GM12873 (cell line): Measurements from ENCODE around the gene TXNRD1.

ENCODE experiments used
- TF ChIP-seq, protein P1 (sequence below): IDR thresholded peaks from 2 replicates; pipeline ENCODE4 v1.5.1; 2012; ENCODE audit warnings: low read depth, mild to moderate bottlenecking, moderate library complexity, low read length, control low read depth; ENCODE audit not compliant: insufficient read depth; ENCODE audit errors: missing control alignments

The TXNRD1 gene

GRCh38 chr12:104286516-104287482 is 71.2 kb downstream of the TXNRD1 start:
- TF ChIP-seq, protein P1, sequence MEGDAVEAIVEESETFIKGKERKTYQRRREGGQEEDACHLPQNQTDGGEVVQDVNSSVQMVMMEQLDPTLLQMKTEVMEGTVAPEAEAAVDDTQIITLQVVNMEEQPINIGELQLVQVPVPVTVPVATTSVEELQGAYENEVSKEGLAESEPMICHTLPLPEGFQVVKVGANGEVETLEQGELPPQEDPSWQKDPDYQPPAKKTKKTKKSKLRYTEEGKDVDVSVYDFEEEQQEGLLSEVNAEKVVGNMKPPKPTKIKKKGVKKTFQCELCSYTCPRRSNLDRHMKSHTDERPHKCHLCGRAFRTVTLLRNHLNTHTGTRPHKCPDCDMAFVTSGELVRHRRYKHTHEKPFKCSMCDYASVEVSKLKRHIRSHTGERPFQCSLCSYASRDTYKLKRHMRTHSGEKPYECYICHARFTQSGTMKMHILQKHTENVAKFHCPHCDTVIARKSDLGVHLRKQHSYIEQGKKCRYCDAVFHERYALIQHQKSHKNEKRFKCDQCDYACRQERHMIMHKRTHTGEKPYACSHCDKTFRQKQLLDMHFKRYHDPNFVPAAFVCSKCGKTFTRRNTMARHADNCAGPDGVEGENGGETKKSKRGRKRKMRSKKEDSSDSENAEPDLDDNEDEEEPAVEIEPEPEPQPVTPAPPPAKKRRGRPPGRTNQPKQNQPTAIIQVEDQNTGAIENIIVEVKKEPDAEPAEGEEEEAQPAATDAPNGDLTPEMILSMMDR = no peak

DNA sequence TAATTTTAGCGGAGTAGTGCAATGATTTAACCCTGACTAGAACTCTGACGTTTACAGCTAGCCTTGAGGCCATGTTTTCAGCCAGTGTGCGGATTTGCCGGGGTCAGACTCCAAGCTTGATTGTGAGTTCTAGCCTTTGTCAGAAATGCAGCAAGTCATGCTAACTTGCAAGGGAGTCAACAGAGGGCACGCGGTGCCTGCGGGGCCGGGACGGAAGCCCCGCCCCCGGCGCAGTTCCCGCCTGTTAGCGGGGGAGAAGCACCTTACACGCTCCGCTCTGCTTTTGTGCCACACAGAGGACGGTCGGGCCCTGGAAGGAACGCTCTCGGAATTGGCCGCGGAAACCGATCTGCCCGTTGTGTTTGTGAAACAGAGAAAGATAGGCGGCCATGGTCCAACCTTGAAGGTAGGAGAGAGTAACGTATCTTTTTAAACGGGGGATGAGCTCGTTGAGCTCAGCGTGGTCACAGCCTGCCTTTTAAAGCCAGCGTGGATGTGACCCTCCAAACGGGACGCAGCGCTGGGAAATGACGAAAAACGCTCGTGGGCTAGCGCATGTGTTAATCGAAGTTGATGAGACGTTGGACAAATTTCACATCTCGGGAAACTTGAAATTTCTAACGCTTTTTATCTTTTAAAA is 73.2 kb downstream of the TXNRD1 start:
- TF ChIP-seq, protein P1 = no peak

- TF ChIP-seq, protein P1 = no peak
Measured at GRCh38 chr12:104290320-104290719, 74.7 kb downstream of the TXNRD1 start.

DNA sequence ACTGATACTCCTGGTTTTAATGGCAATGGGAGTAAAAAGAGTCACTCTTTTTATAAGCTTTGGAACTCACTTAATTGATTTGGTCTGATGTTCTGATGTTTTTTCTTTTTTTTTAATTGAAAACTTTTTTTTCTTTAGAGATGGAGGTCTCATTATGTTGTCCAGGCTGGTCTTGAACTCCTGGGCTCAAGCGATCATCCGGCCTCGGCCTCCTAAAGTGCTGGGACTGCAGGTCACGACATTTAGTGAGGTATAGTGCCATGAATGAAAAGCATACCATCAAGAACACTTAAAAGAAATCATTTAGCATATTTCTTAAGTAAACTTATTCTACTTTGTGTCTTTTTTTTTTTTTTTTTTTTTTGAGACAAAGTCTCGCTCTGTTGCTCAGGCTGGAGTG is 75.3 kb downstream of the TXNRD1 start:
- TF ChIP-seq, protein P1 = no peak

DNA sequence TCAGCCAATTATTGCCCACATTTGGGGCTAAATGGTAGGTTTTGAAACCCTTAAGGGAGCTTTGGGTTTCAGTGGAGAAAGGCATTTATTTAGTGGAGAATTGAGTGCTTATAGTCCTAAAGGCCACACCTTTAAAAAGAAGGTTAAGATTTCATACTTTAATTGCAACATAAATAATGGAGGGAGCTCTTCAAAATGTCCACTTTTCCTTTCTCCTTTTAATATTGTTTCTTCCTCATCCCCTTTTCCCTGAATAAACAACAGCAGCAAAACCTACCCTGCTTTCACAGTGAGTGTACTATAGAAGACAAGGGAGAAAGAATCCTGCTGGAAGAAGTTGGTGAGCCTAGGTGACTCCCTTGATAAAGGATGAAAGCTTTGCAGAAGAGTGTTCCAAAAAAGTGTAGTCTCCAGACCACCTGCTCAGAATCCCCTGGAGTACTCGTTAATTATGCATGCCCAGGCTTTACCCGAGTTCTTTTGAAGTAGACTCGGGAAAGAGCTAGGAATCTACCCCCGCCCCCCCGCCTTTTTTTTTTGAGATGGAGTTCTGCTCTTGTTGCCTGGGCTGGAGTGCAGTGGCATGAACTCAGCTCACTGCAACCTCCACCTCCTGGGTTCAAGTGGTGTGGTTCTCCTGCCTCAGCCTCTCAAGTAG is 76.4 kb downstream of the TXNRD1 start:
- TF ChIP-seq, protein P1 = no peak

DNA sequence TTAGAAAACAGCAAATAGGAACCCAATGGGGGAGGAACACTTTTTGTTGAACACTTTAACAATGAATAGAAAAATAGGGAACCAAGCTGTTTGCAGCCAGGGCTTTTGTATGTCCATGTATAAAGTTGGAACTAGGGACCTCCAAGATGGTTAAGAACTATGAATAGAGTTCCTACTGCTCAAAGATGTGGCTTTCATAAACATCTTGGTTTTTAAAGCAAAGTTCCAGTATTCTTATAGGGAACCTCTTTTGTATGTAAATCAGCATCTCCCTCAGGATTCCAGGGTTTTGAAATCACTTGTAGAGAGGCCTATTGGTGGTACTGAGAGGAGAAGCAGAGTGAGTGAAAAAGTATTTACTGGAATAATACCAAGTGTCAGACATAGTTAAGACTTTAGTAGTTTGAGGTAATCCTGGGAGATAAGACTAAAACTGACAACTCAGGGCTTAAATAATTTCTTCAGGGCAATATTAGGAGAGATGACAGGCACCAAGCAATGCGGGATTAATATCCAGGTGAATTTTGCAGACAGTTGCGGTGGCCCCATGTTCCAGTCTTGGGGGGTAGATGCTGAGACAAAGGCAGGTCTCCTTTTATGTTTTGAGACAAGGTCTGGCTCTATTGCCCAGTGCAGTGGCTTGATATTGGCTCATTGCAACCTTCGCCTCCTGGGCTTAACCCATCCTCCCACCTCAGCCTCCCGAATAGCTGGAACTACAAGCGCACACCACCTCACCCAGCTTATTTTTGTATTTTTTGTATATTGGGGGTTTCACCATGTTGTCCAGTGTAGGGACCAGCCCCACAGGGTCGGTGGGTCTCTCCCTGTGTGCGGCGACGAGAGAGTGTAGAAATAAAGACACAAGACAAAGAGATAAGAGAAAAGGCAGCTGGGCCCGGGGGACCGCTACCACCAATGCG is 77.6 kb downstream of the TXNRD1 start:
- TF ChIP-seq, protein P1 = no peak
